Chondrocyte (in vitro differentiated cells): ENCODE results near the gene SLC6A5. TPM values are rescaled to one million over a fixed set of nuclear protein-coding genes. Genes with fewer than 3 reads are reported as not detected.

ENCODE experiments used
- DNase-seq: peaks from one replicate; pipeline ENCODE4 v3.0.0; 2021; ENCODE audit warnings: mixed read lengths, low spot score
- H3K27ac Mint-ChIP-seq: one replicate; pipeline ENCODE4 v1.8.0; 2021; ENCODE audit warnings: mild to moderate bottlenecking, moderate library complexity, mixed read lengths; ENCODE audit not compliant: unreplicated experiment
- H3K27me3 Mint-ChIP-seq: 2 replicates; pipeline ENCODE4 v1.8.0; 2021; ENCODE audit warnings: low read depth, mixed read lengths
- H3K36me3 Mint-ChIP-seq: 2 replicates; pipeline ENCODE4 v1.8.0; 2021; ENCODE audit warnings: low read depth, mixed read lengths
- H3K4me1 Mint-ChIP-seq: 2 replicates; pipeline ENCODE4 v1.8.0; 2021; ENCODE audit warnings: low read depth, mild to moderate bottlenecking, mixed read lengths
- H3K4me3 Mint-ChIP-seq: one replicate; pipeline ENCODE4 v1.8.0; 2021; ENCODE audit warnings: mild to moderate bottlenecking, moderate library complexity, mixed read lengths; ENCODE audit not compliant: unreplicated experiment
- H3K9me3 Mint-ChIP-seq: 2 replicates; pipeline ENCODE4 v1.8.0; 2021; ENCODE audit warnings: low read depth, mixed read lengths
- CTCF ChIP-seq: fragments of 200-600 bp; sonication (generic); IDR thresholded peaks from 2 replicates; pipeline ENCODE4 v1.5.0; 2021; ENCODE audit warnings: antibody characterized with exemption, mild to moderate bottlenecking, moderate library complexity
- total RNA-seq: library from RNA; stranded (reverse); gene quantifications from 3 replicates; pipeline ENCODE4 v1.2.1, GENCODE V29; 2021

SLC6A5 gene
- total RNA-seq, 1 donor from 2014 or later: not detected

GRCh38 chr11:20609727-20610707 is 10.6 kb downstream of the SLC6A5 start:
- peak overlapping the region; percentile 61 for H3K4me3 Mint-ChIP-seq

GRCh38 chr11:20610825-20611224 is 11.4 kb downstream of the SLC6A5 start:
- no peak for TF ChIP-seq CTCF
- no peak overlapping the region for H3K4me3 Mint-ChIP-seq
- no peak for DNase-seq
- no peaks in the 10 kb centered on the region for H3K9me3 Mint-ChIP-seq
- H3K36me3 Mint-ChIP-seq: no peaks in the 10 kb centered on the region
- H3K4me1 Mint-ChIP-seq: peaks cover 7% of the 10 kb centered on the region
- peaks cover 59% of the 10 kb centered on the region for H3K27me3 Mint-ChIP-seq
- H3K27ac Mint-ChIP-seq: no peak overlapping the region

More at GRCh38 chr11:20609727-20610707, 10.6 kb downstream of the SLC6A5 start:
- peaks cover 7% of the 10 kb centered on the region for H3K4me1 Mint-ChIP-seq
- no peak for DNase-seq
- no peak overlapping the region for H3K27ac Mint-ChIP-seq
- peaks cover 53% of the 10 kb centered on the region for H3K27me3 Mint-ChIP-seq
- TF ChIP-seq CTCF: peak; percentile 88
- H3K36me3 Mint-ChIP-seq: no peaks in the 10 kb centered on the region
- no peaks in the 10 kb centered on the region for H3K9me3 Mint-ChIP-seq

DNA sequence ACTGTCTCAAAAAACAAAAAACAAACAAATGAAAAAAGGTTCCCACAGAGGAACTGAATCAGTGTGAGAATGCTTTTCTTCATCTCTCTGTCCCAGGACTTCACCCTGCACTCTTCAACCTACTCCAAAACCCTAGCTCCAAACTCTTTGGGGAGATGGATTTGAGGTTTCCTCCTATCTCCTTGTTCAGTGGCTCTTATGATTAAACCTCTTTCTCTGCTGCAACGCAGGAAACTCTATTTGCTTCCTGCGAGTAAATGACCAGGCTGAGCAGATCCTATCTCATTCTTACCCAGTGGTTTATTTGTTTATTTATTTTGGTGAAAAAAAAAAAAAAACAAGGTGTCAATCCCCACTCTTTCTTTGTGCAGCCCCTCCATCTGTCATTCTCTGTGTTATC is 12.0 kb downstream of the SLC6A5 start:
- no peaks in the 10 kb centered on the region for H3K36me3 Mint-ChIP-seq
- H3K27ac Mint-ChIP-seq: no peak overlapping the region
- no peak for TF ChIP-seq CTCF
- no peak for DNase-seq
- H3K27me3 Mint-ChIP-seq: peaks cover 56% of the 10 kb centered on the region
- no peaks in the 10 kb centered on the region for H3K9me3 Mint-ChIP-seq
- no peak overlapping the region for H3K4me3 Mint-ChIP-seq
- H3K4me1 Mint-ChIP-seq: peaks cover 7% of the 10 kb centered on the region

GRCh38 chr11:20611892-20612291 is 12.5 kb downstream of the SLC6A5 start:
- no peak overlapping the region for H3K27ac Mint-ChIP-seq
- H3K27me3 Mint-ChIP-seq: peaks cover 59% of the 10 kb centered on the region
- DNase-seq: no peak
- no peak overlapping the region for H3K4me3 Mint-ChIP-seq
- H3K9me3 Mint-ChIP-seq: no peaks in the 10 kb centered on the region
- no peak for TF ChIP-seq CTCF
- H3K36me3 Mint-ChIP-seq: no peaks in the 10 kb centered on the region
- H3K4me1 Mint-ChIP-seq: peaks cover 7% of the 10 kb centered on the region

DNA sequence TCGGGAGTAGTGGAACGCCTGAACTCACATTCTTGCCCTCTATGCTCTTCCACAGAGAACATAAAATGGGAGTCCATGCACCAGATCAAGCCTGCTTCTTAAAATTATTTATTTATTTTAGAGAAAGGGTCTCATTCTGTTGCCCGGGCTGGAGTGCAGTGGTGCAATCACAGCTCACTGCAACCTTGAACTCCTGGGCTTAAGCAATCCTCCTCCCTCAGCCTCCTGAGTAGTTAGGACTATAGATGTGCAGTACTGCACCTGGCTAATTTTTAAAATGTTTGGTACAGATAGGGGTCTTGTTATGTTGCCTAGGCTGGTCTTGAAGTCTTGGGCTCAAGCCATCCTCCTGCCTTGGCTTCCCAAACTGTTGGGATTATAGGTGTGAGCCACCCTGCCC is 13.0 kb downstream of the SLC6A5 start:
- Mint-ChIP-seq H3K4me1 (peaks cover 7% of the 10 kb centered on the region), H3K36me3 (no peaks in the 10 kb centered on the region), H3K9me3 (no peaks in the 10 kb centered on the region), H3K4me3 (no peak overlapping the region), H3K27ac (no peak overlapping the region), H3K27me3 (peaks cover 57% of the 10 kb centered on the region)
- TF ChIP-seq CTCF: no peak
- DNase-seq: no peak
